Vagina (tissue), 2 donors: Measurements from ENCODE around the gene EMX1. TPM values are rescaled to one million over a fixed set of nuclear protein-coding genes. Genes with fewer than 3 reads are reported as not detected.

Experiments used
- DNase-seq, 2 donors: peaks; one replicate each; pipeline ENCODE4 v3.0.0-alpha.2; 2017; ENCODE audit errors: extremely low spot score in 2 of 2
- H3K27ac ChIP-seq: fragments of 200-600 bp; sonication (generic); one replicate; pipeline ENCODE4 v1.5.1; 2019
- H3K27me3 ChIP-seq: fragments of 200-600 bp; sonication (generic); one replicate; pipeline ENCODE4 v1.5.1; 2019
- H3K36me3 ChIP-seq, 2 donors: fragments of 200-600 bp; sonication (generic); one replicate each; pipeline ENCODE4 v1.5.1; 2017 to 2019
- H3K4me1 ChIP-seq: fragments of 200-600 bp; sonication (generic); one replicate; pipeline ENCODE4 v1.5.1; 2019
- H3K4me3 ChIP-seq, 2 donors: fragments of 200-600 bp; sonication (generic); 1 replicate in 1 of 2; 2 replicates in 1 of 2; pipeline ENCODE4 v1.5.1; 2016 to 2019
- H3K9me3 ChIP-seq: fragments of 200-600 bp; sonication (generic); one replicate; pipeline ENCODE4 v1.5.1; 2019
- POLR2A ChIP-seq, 2 donors: fragments of 450-650 bp; IDR thresholded peaks; one replicate each; pipeline ENCODE4 v1.6.1; 2017; ENCODE audit warnings: antibody characterized with exemption in 2 of 2, mild to moderate bottlenecking in 2 of 2, moderate library complexity in 2 of 2
- POLR2AphosphoS5 ChIP-seq, 2 donors: sonication (generic); formaldehyde crosslinking; IDR thresholded peaks; one replicate each; pipeline ENCODE4 v1.9.0; 2017; ENCODE audit warnings: antibody characterized with exemption in 2 of 2, mild to moderate bottlenecking in 2 of 2, low read depth in 1 of 2; ENCODE audit not compliant: insufficient read depth in 1 of 2
- intact Hi-C: fragments of 100-400 bp; cut with DNase I; formaldehyde crosslinking; loops from one replicate; pipeline ENCODE4 v1.15.1; 2023
- total RNA-seq: library from RNA; depleted of rRNA; stranded (reverse); fragments of >200 nt; gene quantifications from one replicate; pipeline ENCODE4 v1.2.3, GENCODE V29; 2016
- TF ChIP-seq, protein P1 (sequence below), 3 experiments: fragments of 450-650 bp in 2 of 3; fragments of 200-600 bp in 1 of 3; sonication (generic) in 1 of 3; IDR thresholded peaks; one replicate each; pipeline ENCODE4 v1.5.1; 2017 to 2019; ENCODE audit warnings: antibody characterized with exemption in 3 of 3, mild to moderate bottlenecking in 2 of 3, moderate library complexity in 2 of 3

Gene EMX1
- total RNA-seq, 1 donor from 2014 or later, result not detected

- H3K4me3 ChIP-seq, result no peak overlapping the region
- TF ChIP-seq POLR2AphosphoS5 (IDR thresholded peaks at IDR 0.05; ENCODE audit: insufficient read depth in 1 of 2, low read depth in 1 of 2) (no peak), POLR2A (IDR thresholded peaks at IDR 0.05) (no peak)
- TF ChIP-seq, protein P1, sequence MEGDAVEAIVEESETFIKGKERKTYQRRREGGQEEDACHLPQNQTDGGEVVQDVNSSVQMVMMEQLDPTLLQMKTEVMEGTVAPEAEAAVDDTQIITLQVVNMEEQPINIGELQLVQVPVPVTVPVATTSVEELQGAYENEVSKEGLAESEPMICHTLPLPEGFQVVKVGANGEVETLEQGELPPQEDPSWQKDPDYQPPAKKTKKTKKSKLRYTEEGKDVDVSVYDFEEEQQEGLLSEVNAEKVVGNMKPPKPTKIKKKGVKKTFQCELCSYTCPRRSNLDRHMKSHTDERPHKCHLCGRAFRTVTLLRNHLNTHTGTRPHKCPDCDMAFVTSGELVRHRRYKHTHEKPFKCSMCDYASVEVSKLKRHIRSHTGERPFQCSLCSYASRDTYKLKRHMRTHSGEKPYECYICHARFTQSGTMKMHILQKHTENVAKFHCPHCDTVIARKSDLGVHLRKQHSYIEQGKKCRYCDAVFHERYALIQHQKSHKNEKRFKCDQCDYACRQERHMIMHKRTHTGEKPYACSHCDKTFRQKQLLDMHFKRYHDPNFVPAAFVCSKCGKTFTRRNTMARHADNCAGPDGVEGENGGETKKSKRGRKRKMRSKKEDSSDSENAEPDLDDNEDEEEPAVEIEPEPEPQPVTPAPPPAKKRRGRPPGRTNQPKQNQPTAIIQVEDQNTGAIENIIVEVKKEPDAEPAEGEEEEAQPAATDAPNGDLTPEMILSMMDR (IDR thresholded peaks at IDR 0.05), result no peak
- DNase-seq, result no peak
- no peak overlapping the region for H3K27ac ChIP-seq
- intact Hi-C loops, result no loop called here
- no peaks in the 10 kb centered on the region for H3K9me3 ChIP-seq
- no peaks in the 10 kb centered on the region for H3K27me3 ChIP-seq
- H3K36me3 ChIP-seq, result no peaks in the 10 kb centered on the region
- H3K4me1 ChIP-seq, result no peaks in the 10 kb centered on the region
Observed at GRCh38 chr2:72952110-72952823, 34.9 kb downstream of the EMX1 start.

DNA sequence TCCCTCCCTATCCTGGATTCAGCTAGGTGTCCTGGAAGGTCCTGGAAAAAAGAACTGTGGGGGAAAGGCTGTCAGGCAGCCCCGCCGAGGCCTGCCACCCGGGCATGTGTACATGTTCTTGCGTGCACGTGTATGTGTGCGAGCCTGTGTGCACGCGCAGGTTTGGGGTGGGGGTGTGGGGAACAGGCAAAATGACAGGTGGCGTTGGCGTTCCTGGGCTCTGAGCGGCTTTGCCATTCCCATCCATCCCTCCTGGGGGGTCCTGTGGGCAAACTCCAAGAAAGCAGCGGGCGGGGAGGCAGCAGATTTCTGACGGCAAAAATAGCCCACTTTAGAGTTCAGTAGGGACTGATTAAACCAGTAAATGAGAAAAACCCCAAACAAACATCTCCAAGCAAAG lies 35.6 kb downstream of the EMX1 start:
- Histone ChIP-seq H3K27me3 (no peaks in the 10 kb centered on the region), H3K27ac (no peak overlapping the region), H3K4me1 (no peaks in the 10 kb centered on the region), H3K36me3 (no peaks in the 10 kb centered on the region), H3K9me3 (no peaks in the 10 kb centered on the region), H3K4me3 (no peak overlapping the region)
- no peak for DNase-seq
- TF ChIP-seq, protein P1 (IDR thresholded peaks at IDR 0.05), result no peak
- TF ChIP-seq POLR2AphosphoS5 (IDR thresholded peaks at IDR 0.05; ENCODE audit: insufficient read depth in 1 of 2, low read depth in 1 of 2) (no peak), POLR2A (IDR thresholded peaks at IDR 0.05) (no peak)
- intact Hi-C loops, result no loop called here

- no peaks in the 10 kb centered on the region for H3K9me3 ChIP-seq
- no peak for DNase-seq
- H3K27me3 ChIP-seq, result no peaks in the 10 kb centered on the region
- H3K4me1 ChIP-seq, result no peaks in the 10 kb centered on the region
- intact Hi-C loops, result no loop called here
- no peak overlapping the region for H3K4me3 ChIP-seq
- no peaks in the 10 kb centered on the region for H3K36me3 ChIP-seq
- no peak overlapping the region for H3K27ac ChIP-seq
- TF ChIP-seq POLR2A (IDR thresholded peaks at IDR 0.05), result no peak
- TF ChIP-seq, protein P1 (IDR thresholded peaks at IDR 0.05), result no peak
Observed at GRCh38 chr2:72953528-72953927, 36.2 kb downstream of the EMX1 start.

GRCh38 chr2:72953976-72954375 lies 36.7 kb downstream of the EMX1 start:
- intact Hi-C loops, result no loop called here
- no peak overlapping the region for H3K4me3 ChIP-seq
- H3K27me3 ChIP-seq, result no peaks in the 10 kb centered on the region
- TF ChIP-seq, protein P1 (IDR thresholded peaks at IDR 0.05), result no peak
- TF ChIP-seq POLR2AphosphoS5 (IDR thresholded peaks at IDR 0.05; ENCODE audit: insufficient read depth in 1 of 2, low read depth in 1 of 2) (no peak), POLR2A (IDR thresholded peaks at IDR 0.05) (no peak)
- no peaks in the 10 kb centered on the region for H3K4me1 ChIP-seq
- no peaks in the 10 kb centered on the region for H3K36me3 ChIP-seq
- H3K27ac ChIP-seq, result no peak overlapping the region
- no peaks in the 10 kb centered on the region for H3K9me3 ChIP-seq
- no peak for DNase-seq

DNA sequence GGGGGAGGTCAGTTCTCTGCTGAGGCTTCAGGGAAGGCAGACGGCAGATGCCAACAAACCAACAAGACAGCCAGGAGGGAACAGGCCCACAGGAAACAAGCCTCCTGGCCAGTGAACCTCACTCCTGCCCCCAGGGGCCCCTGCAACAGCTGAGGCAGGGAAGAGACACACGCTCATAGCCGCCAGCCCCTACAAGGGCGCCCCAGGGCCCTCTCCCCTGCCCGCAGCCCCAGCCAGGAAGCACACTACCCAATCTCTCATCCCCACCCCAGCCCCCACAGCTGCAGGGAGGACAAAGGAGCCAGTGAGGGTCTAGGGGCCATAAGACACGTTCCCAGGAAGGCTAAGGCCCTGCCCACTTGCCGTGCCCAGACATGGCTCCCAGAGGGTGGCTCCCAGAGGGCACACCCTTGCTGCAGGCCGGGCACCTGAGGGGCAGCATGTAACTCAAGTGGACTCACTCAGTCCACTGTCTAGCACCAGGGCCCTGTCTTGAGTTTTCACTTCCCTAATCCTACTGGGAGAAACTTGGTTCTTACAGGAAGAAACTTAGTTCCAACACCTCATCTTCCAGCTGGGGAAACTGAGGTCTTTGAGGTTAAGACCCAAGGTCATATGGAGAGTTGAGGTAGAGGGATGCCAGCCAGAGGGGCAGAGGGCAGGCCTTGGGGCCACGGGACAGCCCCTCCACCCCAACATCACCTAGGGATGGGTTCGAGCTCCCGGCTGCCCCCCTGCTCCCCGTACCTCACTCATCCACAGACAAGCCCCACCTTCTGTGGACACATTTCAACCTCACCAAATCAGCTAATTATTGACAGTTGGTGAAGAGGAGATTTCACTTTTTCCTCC lies 37.3 kb downstream of the EMX1 start:
- Histone ChIP-seq H3K27ac (no peak overlapping the region), H3K27me3 (no peaks in the 10 kb centered on the region), H3K36me3 (no peaks in the 10 kb centered on the region), H3K4me3 (no peak overlapping the region), H3K4me1 (no peaks in the 10 kb centered on the region), H3K9me3 (no peaks in the 10 kb centered on the region)
- DNase-seq, result no peak
- TF ChIP-seq POLR2A (IDR thresholded peaks at IDR 0.05) (no peak), POLR2AphosphoS5 (IDR thresholded peaks at IDR 0.05; ENCODE audit: insufficient read depth in 1 of 2, low read depth in 1 of 2) (no peak)
- TF ChIP-seq, protein P1 (IDR thresholded peaks at IDR 0.05), result no peak
- intact Hi-C loops, result no loop called here
